HFF-Myc (cell line): ENCODE data around the gene CUL2.

Source experiments
- DNase-seq: peaks from one replicate; pipeline ENCODE4 v3.0.0-alpha.2; 2011; ENCODE audit warnings: low read depth; ENCODE audit errors: extremely low read depth
- H3K4me3 ChIP-seq: replicated peaks from 2 replicates; pipeline ENCODE4 v1.5.1; 2011; ENCODE audit warnings: low read depth, mild to moderate bottlenecking, control low read depth, low read length
- TF ChIP-seq, protein P1 (sequence below): IDR thresholded peaks from 2 replicates; pipeline ENCODE4 v1.5.1; 2012; ENCODE audit warnings: mild to moderate bottlenecking, low read depth, low read length, control low read depth; ENCODE audit errors: missing control alignments

Gene CUL2

DNA sequence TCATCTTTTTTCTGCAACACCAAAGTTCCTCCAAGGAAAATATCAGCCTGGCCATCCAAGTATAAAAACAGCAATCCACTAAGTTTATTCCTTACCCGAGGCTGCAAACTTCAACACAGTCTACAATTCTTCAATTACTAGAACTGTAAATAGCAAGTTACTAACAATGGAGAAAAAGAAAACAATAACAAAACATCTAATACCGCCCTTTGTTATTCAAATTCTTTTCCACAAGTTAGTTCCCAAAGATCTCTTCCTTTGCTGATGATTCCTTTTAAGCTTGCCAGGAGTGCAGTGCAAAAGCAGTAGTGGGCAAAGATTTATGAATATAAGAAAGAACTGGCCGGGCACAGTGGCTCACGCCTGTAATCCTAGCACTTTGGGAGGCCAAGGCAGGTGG lies 86.2 kb downstream of the CUL2 start:
- TF ChIP-seq, protein P1, sequence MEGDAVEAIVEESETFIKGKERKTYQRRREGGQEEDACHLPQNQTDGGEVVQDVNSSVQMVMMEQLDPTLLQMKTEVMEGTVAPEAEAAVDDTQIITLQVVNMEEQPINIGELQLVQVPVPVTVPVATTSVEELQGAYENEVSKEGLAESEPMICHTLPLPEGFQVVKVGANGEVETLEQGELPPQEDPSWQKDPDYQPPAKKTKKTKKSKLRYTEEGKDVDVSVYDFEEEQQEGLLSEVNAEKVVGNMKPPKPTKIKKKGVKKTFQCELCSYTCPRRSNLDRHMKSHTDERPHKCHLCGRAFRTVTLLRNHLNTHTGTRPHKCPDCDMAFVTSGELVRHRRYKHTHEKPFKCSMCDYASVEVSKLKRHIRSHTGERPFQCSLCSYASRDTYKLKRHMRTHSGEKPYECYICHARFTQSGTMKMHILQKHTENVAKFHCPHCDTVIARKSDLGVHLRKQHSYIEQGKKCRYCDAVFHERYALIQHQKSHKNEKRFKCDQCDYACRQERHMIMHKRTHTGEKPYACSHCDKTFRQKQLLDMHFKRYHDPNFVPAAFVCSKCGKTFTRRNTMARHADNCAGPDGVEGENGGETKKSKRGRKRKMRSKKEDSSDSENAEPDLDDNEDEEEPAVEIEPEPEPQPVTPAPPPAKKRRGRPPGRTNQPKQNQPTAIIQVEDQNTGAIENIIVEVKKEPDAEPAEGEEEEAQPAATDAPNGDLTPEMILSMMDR: no peak
- no peak overlapping the region for H3K4me3 ChIP-seq
- no peak for DNase-seq

DNA sequence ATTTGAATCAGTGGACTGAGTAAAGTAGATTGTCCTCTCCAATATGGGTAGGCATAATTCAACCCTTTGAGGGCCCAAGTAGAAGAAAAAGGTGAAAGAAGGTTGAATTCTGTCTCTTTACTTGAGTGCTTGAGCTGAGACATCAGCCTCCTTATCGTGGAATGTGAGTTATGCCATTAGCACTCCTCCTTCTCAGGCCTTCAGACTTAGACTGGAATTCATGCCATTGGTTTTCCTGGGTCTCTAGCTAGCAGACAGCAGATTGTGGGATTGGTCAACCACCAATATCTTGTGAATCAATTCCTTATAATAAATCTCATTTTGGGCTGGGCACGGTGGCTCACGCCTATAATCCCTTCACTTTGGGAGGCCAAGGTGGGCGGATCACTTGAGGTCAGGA lies 89.2 kb downstream of the CUL2 start:
- TF ChIP-seq, protein P1: no peak

DNA sequence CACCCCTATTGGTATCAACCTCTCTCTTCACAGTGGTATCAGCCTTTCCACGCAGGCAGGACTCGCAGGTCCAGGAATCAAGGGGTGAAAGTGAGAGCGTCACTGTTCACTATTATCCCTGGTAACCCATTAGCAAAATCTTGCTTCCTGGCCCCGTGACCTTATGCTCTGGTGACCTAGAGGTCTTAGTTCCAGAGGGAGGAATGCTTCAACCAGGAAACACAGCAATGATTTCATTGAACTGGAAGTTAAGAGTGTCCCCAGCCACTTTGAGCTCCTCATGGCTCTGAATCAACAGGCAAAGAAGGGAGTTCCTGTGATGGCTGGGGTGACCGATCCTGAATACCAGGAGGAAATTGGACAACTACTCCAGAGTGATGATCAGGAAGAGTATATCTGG lies 90.6 kb downstream of the CUL2 start:
- H3K4me3 ChIP-seq: no peak overlapping the region
- TF ChIP-seq, protein P1: no peak
- DNase-seq: no peak

More for the DNA sequence above, 89.2 kb downstream of the CUL2 start:
- DNase-seq: no peak
- H3K4me3 ChIP-seq: no peak overlapping the region

DNA sequence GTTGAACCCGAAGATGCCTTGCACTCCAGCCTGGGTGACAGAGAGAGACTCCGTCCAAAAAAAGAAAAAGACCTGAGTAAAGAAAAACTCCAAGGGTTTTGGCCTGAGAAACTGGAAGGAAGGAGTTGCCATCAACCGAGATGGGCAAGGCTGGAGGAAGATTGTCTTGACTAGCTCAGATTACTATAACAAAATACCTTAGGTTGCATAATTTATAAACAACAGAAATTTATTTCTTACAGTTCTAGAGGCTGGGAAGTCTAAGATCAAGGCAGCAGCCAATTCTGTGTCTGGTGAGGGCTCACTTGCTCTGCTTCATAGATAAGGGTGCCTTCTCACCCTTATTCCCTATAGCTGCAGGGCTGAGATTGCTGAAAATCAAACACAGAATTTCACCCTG lies 91.2 kb downstream of the CUL2 start:
- no peak overlapping the region for H3K4me3 ChIP-seq
- DNase-seq: no peak
- TF ChIP-seq, protein P1: no peak

DNA sequence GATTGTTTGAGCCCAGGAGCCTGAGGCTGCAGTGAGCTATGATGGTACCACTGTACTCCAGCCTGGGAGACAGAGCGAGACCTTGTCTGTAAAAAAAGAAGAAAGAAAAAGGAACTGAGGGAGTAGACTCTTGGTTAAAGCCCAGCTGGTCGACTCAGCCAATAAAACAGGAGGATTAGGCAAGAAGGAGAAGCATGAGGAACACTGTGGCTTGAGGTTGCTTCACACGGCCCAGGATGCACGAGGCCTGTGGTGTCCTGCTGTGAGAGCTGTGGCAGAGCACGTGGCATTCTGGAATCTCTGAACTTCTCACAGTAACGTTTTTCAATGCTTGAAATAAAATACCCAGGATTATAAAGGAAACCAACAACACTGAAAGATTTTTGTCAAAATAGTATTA lies 93.3 kb downstream of the CUL2 start:
- no peak overlapping the region for H3K4me3 ChIP-seq
- no peak for DNase-seq
- TF ChIP-seq, protein P1: no peak

DNA sequence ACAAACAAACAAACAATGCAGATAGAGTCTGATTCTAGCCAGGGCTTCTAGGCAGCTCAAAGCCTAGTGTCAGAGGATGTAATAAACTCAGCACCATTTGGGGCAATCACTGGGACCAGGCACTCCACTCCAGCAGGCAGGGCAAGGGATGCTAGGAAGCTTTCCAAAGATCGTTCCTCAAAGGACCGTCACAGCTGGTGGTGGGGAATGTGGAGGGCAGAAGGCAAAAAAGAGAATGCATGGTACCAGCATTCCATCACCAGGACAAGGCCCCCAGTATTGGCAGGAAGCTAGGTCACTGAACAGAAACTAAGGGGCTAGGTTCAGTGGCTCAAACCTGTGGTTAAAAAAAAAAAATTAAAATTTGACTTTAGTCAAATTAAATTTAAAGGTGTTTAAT lies 94.2 kb downstream of the CUL2 start:
- TF ChIP-seq, protein P1: no peak
- no peak for DNase-seq
- H3K4me3 ChIP-seq: no peak overlapping the region

DNA sequence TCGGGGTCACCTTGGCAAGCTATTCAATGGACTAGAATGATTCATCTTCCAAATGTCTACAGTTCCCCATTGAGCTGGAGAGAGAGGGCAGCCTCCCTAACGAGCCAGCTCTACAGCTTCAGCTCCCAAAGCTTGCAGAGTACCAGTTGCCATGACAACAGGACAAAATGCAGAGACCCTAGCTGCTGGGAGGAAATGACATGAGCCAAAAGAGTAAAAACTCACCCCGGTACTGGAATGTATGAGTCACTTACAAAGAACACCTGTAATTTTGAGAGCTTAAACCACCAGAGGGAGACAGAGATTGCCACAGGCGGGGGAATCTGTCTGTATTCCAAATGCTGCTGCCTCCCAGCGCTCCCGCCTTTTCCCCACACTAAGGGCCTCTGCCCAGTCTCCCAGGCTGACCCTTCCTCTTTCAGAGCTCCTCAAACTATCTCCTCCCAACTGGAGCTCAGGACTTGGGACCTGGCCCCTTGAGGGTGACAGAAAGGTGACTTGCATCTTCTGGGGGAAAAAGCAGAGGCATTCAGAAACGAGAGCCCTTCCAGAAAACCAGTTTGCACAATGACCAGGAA lies 95.5 kb downstream of the CUL2 start:
- TF ChIP-seq, protein P1: peak; percentile 71
- no peak overlapping the region for H3K4me3 ChIP-seq
- DNase-seq: peak; percentile 88
